Body of pancreas (tissue), 4 donors: ENCODE results near the gene PSMC5.

Experiments used
- CTCF ChIP-seq, 7 experiments: fragments of 450-650 bp in 4 of 7; fragments of 200-600 bp in 3 of 7; sonication (generic) in 3 of 7; IDR thresholded peaks; one replicate each; pipeline ENCODE4 v1.5.1; 2016 to 2019; ENCODE audit warnings: antibody characterized with exemption in 7 of 7
- POLR2A ChIP-seq, 3 donors: fragments of 450-650 bp; IDR thresholded peaks; one replicate each; pipeline ENCODE4 v1.6.1; 2016; ENCODE audit warnings: antibody characterized with exemption in 3 of 3, mild to moderate bottlenecking in 2 of 3

GRCh38 chr17:63837480-63837879 lies 10.2 kb downstream of the PSMC5 start:
- no peak for TF ChIP-seq CTCF (IDR thresholded peaks at IDR 0.05)
- TF ChIP-seq POLR2A (IDR thresholded peaks at IDR 0.05): no peak
